ENCODE data around the gene CRISPLD2.

CRISPLD2 gene

DNA sequence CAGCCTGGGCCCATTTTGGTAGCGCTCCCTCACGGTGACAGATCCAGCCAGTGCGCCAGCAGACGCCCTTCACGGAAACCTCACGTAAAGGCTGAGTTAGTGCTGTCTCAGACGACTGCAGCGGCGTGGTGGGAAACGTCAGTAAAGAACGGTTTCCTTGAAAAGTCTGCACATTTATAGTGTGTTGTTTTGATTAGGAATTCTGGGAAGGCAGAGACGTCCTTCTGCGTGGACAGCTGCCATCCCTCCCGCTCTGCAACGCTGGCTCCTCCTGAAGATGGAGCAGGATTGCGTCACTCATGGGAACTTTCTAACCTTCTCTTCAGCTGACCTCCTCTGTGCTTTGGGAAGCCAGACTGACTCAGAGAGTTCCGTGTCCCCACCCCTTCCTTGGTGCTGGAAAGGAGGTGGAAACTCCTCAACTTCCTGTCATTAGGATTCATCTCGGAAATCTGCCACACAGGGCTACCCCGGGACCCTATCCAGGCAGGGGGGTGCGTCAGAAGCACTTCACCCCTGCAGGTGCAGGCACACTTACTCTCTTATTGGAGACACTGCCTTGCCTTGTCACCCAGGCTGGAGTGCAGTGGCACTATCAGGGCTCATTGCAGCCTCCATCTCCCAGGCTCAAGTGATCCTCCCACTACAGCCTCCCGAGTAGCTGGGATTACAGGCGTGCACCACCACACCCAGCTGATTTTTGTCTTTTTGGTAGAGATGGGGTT is 24.3 kb upstream of the CRISPLD2 start:
- DNase-seq (ENCODE audit: extremely low read depth in 1 of 2, low read depth in 1 of 2): no peak

- DNase-seq (ENCODE audit: extremely low read depth in 1 of 2, low read depth in 1 of 2): no peak
Measured at GRCh38 chr16:84800158-84800978, 19.4 kb upstream of the CRISPLD2 start.

DNA sequence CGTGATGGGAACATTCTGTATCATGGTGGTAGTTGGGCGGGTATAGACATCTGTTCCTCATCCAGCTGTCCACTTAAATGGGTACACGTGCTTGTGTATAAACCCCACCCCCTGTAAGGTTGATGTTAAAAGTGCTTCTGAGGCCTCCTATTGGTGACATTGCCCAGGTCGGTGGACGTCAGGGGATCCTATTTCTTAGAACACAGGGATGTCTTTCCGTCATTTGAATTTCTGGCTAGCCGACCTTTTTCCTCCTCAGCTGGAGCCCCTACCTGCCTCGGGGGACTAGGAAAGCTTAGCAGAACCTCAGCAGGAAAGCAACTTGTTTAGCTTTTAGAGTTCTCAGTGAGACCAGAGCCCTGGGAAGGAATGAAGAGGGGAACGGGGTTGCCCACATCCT is 16.6 kb upstream of the CRISPLD2 start:
- no peak for DNase-seq (ENCODE audit: extremely low read depth in 1 of 2, low read depth in 1 of 2)

DNA sequence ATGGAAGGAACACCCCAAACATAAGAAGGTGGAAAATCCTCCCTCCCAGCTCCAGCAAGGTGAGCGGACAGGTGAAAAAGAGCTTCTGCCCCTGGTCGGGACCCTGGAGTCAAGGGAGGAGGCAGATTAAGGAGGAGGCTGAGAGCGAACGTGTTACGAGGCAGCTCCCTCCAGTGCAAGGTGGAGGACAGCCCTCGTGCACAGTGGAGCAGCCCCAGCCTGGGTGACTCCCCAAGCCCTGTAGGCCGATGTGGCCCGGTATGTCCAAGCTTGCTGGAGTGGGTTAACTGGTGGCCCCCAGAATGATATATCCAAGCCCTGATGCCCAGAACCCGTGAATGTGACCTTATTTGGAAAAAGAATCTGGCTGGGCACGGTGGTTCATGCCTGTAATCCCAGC is 15.5 kb upstream of the CRISPLD2 start:
- DNase-seq (ENCODE audit: extremely low read depth in 1 of 2, low read depth in 1 of 2): no peak

GRCh38 chr16:84806256-84806889 is 13.4 kb upstream of the CRISPLD2 start:
- DNase-seq (ENCODE audit: extremely low read depth in 1 of 2, low read depth in 1 of 2): no peak

DNA sequence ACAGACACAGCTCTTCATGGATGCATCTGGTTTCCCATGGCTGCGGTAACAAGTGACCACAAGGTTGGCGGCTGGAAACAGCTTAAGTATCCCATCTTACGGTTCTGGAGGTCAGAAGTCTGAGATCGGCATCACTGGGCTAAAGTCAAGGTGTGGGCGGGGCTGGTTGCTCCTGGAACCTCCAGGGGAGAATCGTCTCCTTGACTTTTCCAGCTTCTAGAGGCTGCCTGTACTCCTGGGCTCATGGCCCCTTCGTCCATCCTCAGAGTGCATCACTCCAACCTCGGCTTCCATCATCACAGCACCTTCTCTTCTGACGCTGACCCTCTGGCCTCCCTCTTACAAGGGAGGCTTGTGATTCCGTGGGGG is 12.9 kb upstream of the CRISPLD2 start:
- DNase-seq (ENCODE audit: extremely low read depth in 1 of 2, low read depth in 1 of 2): no peak

DNA sequence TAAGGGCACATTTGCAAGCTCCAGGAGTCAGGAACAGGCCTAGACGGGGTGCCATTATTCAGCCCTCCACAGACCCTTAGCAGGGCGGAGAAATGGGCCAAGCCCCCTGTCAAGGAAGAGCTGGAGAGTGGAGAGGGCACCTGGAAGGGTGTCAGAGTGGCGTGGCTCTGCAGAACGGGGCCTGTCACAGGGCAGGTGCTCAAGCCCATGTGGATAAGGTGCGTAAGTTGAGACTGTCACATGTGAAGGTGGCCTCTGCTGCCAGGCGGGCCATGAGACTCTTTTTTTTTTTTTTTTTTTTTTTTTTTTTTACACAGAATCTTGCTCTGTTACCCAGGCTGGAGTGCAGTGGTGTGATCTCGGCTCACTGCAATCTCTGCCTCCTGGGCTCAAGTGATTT is 12.0 kb upstream of the CRISPLD2 start:
- no peak for DNase-seq (ENCODE audit: extremely low read depth in 1 of 2, low read depth in 1 of 2)

DNA sequence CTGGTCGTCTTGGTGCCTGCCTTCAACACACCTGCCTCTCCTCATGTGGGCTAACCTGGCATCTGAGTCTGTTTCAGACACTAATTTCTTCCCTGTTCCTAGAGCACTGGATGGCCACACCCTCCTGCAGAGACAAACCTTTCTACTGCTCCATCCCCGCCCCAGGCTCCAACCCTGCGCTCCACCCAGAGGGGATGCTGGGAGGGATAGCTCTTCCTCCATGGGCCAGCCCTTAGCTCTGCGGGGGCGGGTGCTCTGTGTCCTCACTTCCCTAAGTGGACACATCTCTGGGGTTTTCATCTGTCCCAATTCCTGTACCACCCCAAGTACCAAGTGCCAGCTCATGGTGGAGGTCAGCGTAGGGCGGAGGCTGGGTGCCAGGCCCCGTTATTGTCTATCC is 11.0 kb upstream of the CRISPLD2 start:
- DNase-seq (ENCODE audit: extremely low read depth in 1 of 2, low read depth in 1 of 2): no peak

DNA sequence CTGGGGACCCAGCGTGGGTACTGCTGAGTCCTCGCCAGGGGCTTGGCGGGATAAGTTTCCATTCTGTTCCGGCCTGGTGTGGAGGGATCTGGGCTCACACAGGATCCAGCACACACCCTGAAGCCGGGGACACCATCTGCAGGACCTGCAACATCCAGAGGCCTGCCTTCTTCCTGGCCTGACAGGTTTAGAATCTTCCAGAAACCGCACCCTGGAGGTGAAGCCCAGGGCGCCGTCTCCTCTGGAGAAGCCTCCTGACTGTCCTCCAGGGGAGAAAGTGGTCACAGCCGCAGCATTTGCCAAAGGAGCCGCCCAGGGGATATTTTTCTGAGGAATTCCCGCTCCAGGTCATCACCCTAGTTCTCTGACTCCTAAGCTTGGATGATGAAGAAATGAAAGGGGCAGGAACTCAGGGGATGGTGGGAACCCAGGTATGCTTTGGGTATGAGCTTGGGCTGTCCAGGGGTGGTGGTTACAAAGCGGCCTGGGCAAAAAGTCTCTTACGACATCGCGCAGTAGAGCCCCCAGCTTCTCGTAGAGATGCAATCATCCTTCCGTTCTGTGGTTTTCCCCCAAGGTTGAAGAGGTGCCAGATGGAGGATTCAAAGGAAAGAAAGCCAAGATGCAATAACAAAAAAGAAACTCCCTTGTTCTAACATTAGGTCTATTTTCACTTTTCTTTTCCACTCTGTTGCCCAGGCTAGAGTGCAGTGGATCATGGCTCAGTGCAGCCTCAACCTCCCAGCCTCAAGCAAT is 9.1 kb upstream of the CRISPLD2 start:
- DNase-seq (ENCODE audit: extremely low read depth in 1 of 2, low read depth in 1 of 2): peak in 1 of 2 donors; percentile 20

DNA sequence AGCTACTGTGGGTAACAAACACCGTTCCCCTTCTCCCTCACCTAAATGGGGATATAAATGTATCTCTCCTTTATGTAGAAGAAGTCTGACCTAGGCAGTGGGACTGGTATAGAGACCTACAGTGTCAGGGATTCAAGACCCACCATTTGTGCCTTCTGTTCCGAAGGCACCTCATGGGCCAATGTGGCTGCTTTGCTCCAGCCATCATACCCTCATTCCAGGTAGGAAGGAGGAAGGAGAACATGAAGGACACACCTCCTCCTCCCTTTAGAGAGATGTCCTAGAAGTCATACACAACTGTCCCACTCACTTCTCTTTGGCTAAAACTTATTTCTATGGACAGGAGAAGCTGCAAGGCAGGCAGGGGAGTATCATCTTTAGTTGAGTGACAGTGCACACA is 8.3 kb upstream of the CRISPLD2 start:
- no peak for DNase-seq (ENCODE audit: extremely low read depth in 1 of 2, low read depth in 1 of 2)

GRCh38 chr16:84813141-84813934 is 6.4 kb upstream of the CRISPLD2 start:
- no peak for DNase-seq (ENCODE audit: extremely low read depth in 1 of 2, low read depth in 1 of 2)

- no peak for DNase-seq (ENCODE audit: extremely low read depth in 1 of 2, low read depth in 1 of 2)
Measured at GRCh38 chr16:84815462-84815861, 4.3 kb upstream of the CRISPLD2 start.

DNA sequence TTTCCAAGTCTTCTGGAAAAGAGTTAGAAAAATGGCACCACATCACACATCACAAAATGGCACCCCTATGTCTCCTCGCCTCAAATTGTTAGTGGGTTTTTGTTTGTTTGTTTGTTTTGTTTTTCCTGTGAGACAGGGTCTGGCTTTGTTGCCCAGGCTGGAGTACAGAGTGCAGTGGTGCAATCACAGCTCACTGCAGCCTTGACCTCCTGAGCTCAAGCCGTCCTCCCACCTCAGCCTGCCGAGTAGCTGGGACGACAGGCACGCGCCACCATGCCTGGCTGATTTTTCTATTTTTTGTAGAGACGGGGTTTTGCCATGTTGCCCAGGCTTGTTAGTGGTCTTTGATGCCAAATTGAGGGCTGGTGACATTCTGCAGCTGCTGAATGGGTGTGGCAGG is 3.8 kb upstream of the CRISPLD2 start:
- DNase-seq (ENCODE audit: extremely low read depth in 1 of 2, low read depth in 1 of 2): no peak

GRCh38 chr16:84816485-84816884 is 3.3 kb upstream of the CRISPLD2 start:
- DNase-seq (ENCODE audit: extremely low read depth in 1 of 2, low read depth in 1 of 2): no peak

GRCh38 chr16:84817206-84817605 is 2.6 kb upstream of the CRISPLD2 start:
- no peak for DNase-seq (ENCODE audit: extremely low read depth in 1 of 2, low read depth in 1 of 2)

DNA sequence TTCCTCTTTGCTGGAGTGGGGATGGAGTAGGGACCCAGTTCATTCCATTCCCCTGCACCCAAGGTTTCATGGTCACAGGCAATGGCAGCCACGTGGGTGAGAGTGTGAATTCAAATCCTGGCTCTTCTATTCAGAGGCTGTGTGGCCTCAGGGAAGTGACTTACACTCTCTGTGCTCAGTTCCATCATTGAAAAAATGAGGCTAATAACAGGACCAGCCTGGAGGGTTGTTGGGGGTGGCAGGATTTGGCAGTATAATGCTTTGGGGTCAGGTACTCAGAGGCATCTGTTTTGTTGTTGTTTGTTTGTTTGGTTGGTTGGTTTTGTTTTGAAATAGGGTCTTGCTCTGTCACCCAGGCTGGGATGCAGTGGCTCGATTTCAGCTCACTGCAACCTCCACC is 2.2 kb upstream of the CRISPLD2 start:
- no peak for DNase-seq (ENCODE audit: extremely low read depth in 1 of 2, low read depth in 1 of 2)

- DNase-seq (ENCODE audit: extremely low read depth in 1 of 2, low read depth in 1 of 2): no peak
Measured at GRCh38 chr16:84818133-84818532, 1.7 kb upstream of the CRISPLD2 start.

DNA sequence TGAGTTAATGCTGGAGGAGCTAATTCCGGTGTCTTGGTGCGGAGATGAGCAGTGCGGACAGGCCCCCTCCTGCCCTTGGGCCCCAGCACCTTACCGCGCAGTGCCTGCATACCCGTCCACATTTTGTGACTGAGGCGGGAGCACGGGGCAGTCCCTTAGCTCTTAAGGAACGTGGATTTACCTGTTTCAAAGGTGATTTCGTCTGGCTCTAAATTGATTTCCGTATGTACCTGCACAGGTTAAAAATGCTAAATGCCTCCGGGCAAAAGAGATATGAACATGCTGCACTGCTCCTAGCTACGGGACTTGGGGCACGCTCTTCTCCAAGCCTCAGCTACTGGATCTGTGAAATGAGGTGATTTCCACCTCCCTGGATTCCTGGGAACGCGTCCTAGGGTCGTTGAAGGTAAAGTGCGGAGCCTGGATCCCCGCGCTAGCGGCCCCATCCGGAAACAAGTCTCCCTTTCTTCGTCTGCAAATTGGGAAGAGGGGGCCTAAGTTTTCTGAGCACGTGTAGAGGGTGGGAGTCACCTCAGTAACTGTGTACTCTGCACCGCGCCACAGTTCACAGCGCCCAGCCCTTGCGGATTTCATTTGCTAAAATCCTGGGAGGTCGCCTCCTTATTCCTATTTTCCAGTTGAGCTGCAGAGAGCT is 669 bp upstream of the CRISPLD2 start:
- DNase-seq (ENCODE audit: extremely low read depth in 1 of 2, low read depth in 1 of 2): no peak

- no peak for DNase-seq (ENCODE audit: extremely low read depth in 1 of 2, low read depth in 1 of 2)
Measured at GRCh38 chr16:84820305-84820684, 510 bp downstream of the CRISPLD2 start.

GRCh38 chr16:84820771-84821170 is 986 bp downstream of the CRISPLD2 start:
- DNase-seq (ENCODE audit: extremely low read depth in 1 of 2, low read depth in 1 of 2): no peak

Data from stimulated activated CD8-positive, alpha-beta memory T cell treated with anti-CD3 and anti-CD28 coated beads, Interleukin-7, amount 100 ng/mL, for 48 hours (primary cell).